Measurements from ENCODE around the gene ATN1. TPM values are rescaled to one million over a fixed set of nuclear protein-coding genes. Genes with fewer than 3 reads are reported as not detected.
A peak's percentile ranks its signal among the peaks of the same experiment; 100 is the strongest.

ATN1 gene
- total RNA-seq, 4 donors from 2014 or later = 53.3 to 100 (median 84.9) TPM

GRCh38 chr12:6964605-6965025 lies 36.9 kb downstream of the ATN1 start:
- no peaks in the 10 kb centered on the region for H3K9me3 ChIP-seq
- H3K27ac ChIP-seq = peak overlapping the region; percentile 14 to 97 (median 79)
- peaks cover 43 to 58% of the 10 kb centered on the region in 2 donors for H3K4me1 ChIP-seq
- no peaks in the 10 kb centered on the region for H3K27me3 ChIP-seq
- TF ChIP-seq CTCF (IDR thresholded peaks at IDR 0.05) (no peak), POLR2A (IDR thresholded peaks at IDR 0.05) (no peak)
- peak overlapping the region in 1 of 3 donors; percentile 68 for H3K4me3 ChIP-seq (replicated peaks in 1 of 3)
- 29 to 57% methylated on average over 5 to 7 of the region's 8 CpGs for WGBS, 2 donors
- DNase-seq = no peak
- H3K36me3 ChIP-seq = peaks cover 28 to 32% of the 10 kb centered on the region in 2 donors
- intact Hi-C loops (cut with DNase I) = loop anchor here (5.0 kb wide), 2 partner anchors 53 to 92 kb away; partner anchors contain the start of genes LPCAT3 and SPSB2

GRCh38 chr12:6965026-6965661 lies 37.4 kb downstream of the ATN1 start:
- Histone ChIP-seq H3K4me3 (replicated peaks in 1 of 3) (peak overlapping the region in 1 of 3 donors; percentile 68), H3K4me1 (peaks cover 47 to 54% of the 10 kb centered on the region in 2 donors), H3K27me3 (no peaks in the 10 kb centered on the region), H3K36me3 (peaks cover 28 to 32% of the 10 kb centered on the region in 2 donors), H3K27ac (peak overlapping the region; percentile 14 to 97 (median 79)), H3K9me3 (no peaks in the 10 kb centered on the region)
- DNase-seq = peak; percentile 86 to 91
- WGBS, 2 donors = 21 to 25% methylated on average over 12 of the region's 12 CpGs
- intact Hi-C loops (cut with DNase I) = loop anchor here (5.0 kb wide), 1 partner anchor 93 kb away; the partner anchor contains the start of gene SPSB2
- TF ChIP-seq CTCF (IDR thresholded peaks at IDR 0.05) (peak; percentile 77 to 88 (median 85)), POLR2A (IDR thresholded peaks at IDR 0.05) (no peak)

GRCh38 chr12:6965714-6966113 lies 38.0 kb downstream of the ATN1 start:
- no peaks in the 10 kb centered on the region for H3K9me3 ChIP-seq
- WGBS, 2 donors = 81 to 83% methylated on average over 4 of the region's 4 CpGs
- H3K27ac ChIP-seq = no peak overlapping the region
- no peak for TF ChIP-seq POLR2A (IDR thresholded peaks at IDR 0.05)
- peaks cover 47 to 54% of the 10 kb centered on the region in 2 donors for H3K4me1 ChIP-seq
- intact Hi-C loops (cut with DNase I) = loop anchor here (5.0 kb wide), 1 partner anchor 93 kb away; the partner anchor contains the start of gene SPSB2
- H3K27me3 ChIP-seq = no peaks in the 10 kb centered on the region
- no peak for DNase-seq
- peaks cover 28 to 32% of the 10 kb centered on the region in 2 donors for H3K36me3 ChIP-seq
- H3K4me3 ChIP-seq (replicated peaks in 1 of 3) = no peak overlapping the region

- Histone ChIP-seq H3K4me1 (peaks cover 45 to 49% of the 10 kb centered on the region in 2 donors), H3K27ac (no peak overlapping the region), H3K27me3 (no peaks in the 10 kb centered on the region), H3K36me3 (peaks cover 28 to 32% of the 10 kb centered on the region in 2 donors), H3K9me3 (no peaks in the 10 kb centered on the region), H3K4me3 (replicated peaks in 1 of 3) (no peak overlapping the region)
- intact Hi-C loops (cut with DNase I) = loop anchor here (5.0 kb wide), 1 partner anchor 94 kb away; the partner anchor contains the start of gene SPSB2
- DNase-seq = no peak
- WGBS, 2 donors = 85 to 89% methylated on average over 7 of the region's 7 CpGs
- TF ChIP-seq POLR2A (IDR thresholded peaks at IDR 0.05) (no peak), CTCF (IDR thresholded peaks at IDR 0.05) (no peak)
Measured at GRCh38 chr12:6966351-6966750, 38.6 kb downstream of the ATN1 start.

- H3K9me3 ChIP-seq = no peaks in the 10 kb centered on the region
- TF ChIP-seq POLR2A (IDR thresholded peaks at IDR 0.05) = no peak
- H3K27ac ChIP-seq = no peak overlapping the region
- WGBS, 2 donors = 86 to 87% methylated on average over 9 of the region's 10 CpGs
- no peak overlapping the region for H3K4me3 ChIP-seq (replicated peaks in 1 of 3)
- intact Hi-C loops (cut with DNase I) = loop anchor here (5.0 kb wide), 1 partner anchor 95 kb away; the partner anchor contains the start of gene SPSB2
- DNase-seq = no peak
- peaks cover 41 to 42% of the 10 kb centered on the region in 2 donors for H3K4me1 ChIP-seq
- no peaks in the 10 kb centered on the region for H3K27me3 ChIP-seq
- peaks cover 28 to 32% of the 10 kb centered on the region in 2 donors for H3K36me3 ChIP-seq
Measured at GRCh38 chr12:6967651-6968100, 39.9 kb downstream of the ATN1 start.

- H3K4me1 ChIP-seq = peaks cover 39 to 41% of the 10 kb centered on the region in 2 donors
Measured at GRCh38 chr12:6968426-6968825, 40.7 kb downstream of the ATN1 start.

More at GRCh38 chr12:6968426-6968825, 40.7 kb downstream of the ATN1 start:
- intact Hi-C loops (cut with DNase I) = loop anchor here (5.0 kb wide), 1 partner anchor 96 kb away; the partner anchor contains the start of gene SPSB2
- Histone ChIP-seq H3K4me3 (replicated peaks in 1 of 3) (no peak overlapping the region), H3K9me3 (no peaks in the 10 kb centered on the region), H3K36me3 (peaks cover 28 to 32% of the 10 kb centered on the region in 2 donors), H3K27me3 (no peaks in the 10 kb centered on the region), H3K27ac (no peak overlapping the region)
- TF ChIP-seq POLR2A (IDR thresholded peaks at IDR 0.05) = no peak
- no peak for TF ChIP-seq CTCF (IDR thresholded peaks at IDR 0.05)
- WGBS, 2 donors = 84 to 90% methylated on average over 7 to 9 of the region's 9 CpGs
- DNase-seq = no peak
